ENCODE results near the gene GEMIN7. TPM values are rescaled to one million over a fixed set of nuclear protein-coding genes. Genes with fewer than 3 reads are reported as not detected.

Gene GEMIN7
- total and polyA plus RNA-seq, 2 of the 13 experiments (the other 11 are each of a cell fraction or from before 2014, with no cell fraction given) = 24.1 to 30.6 TPM

- in situ Hi-C loops (cut with HindIII; ENCODE audit: extremely low pct_ligation_motif_present, low pct_unique_long_range_greater_than_20kb) = no loop called here
- DNase-seq (ENCODE audit: low spot score) (no peak), ATAC-seq (no peak), FAIRE-seq (no peak)
- H3K4me3 ChIP-seq (replicated peaks in 1 of 3; ENCODE audit: insufficient read depth in 1 of 3, low read depth in 2 of 3, low read length in 3 of 3) = no peak overlapping the region
- intact Hi-C loops (cut with micrococcal nuclease; ENCODE audit: unreplicated experiment) = no loop called here
- no peaks in the 10 kb centered on the region for H3K4me1 ChIP-seq (ENCODE audit: insufficient read depth, low read length)
- no TSS peak for BruUV-seq (replicated peaks)
- H2AFZ ChIP-seq (ENCODE audit: low read length) = no peak overlapping the region
- no peak overlapping the region for H3K9ac ChIP-seq (ENCODE audit: insufficient read depth, low read depth, low read length)
- no peak for TF ChIP-seq JARID2 (CRISPR knock-in tag; IDR thresholded peaks at IDR 0.05; ENCODE audit: insufficient replicate concordance)
- no peak for TF ChIP-seq ZNF747 (CRISPR knock-in tag; IDR thresholded peaks at IDR 0.05; ENCODE audit: borderline replicate concordance)
- TF ChIP-seq RBFOX2 (IDR thresholded peaks at IDR 0.05; ENCODE audit: low read depth, low read length) = 0 out of 2 replicates have a peak, but pooled peaks have one; percentile 37
- no peak for TF ChIP-seq FOSL2 (CRISPR knock-in tag; IDR thresholded peaks at IDR 0.05)
- TF ChIP-seq ZNF850 (CRISPR knock-in tag; conservative IDR thresholded peaks at IDR 0.05) = no peak
- TF ChIP-seq AGO2 (optimal IDR thresholded peaks at IDR 0.05; ENCODE audit: low read depth, low read length) = peak; percentile 79
- TF ChIP-seq KLF6 (CRISPR knock-in tag; IDR thresholded peaks at IDR 0.05) = no peak
- TF ChIP-seq HBP1 (CRISPR knock-in tag; IDR thresholded peaks at IDR 0.05; ENCODE audit: low read depth) = no peak
- peak; percentile 51 for TF ChIP-seq RBM22 (optimal IDR thresholded peaks at IDR 0.05; ENCODE audit: low read length)
- no peak for TF ChIP-seq MLXIP (CRISPR knock-in tag; IDR thresholded peaks at IDR 0.05; ENCODE audit: borderline replicate concordance)
- no peak for TF ChIP-seq TEF (CRISPR knock-in tag; IDR thresholded peaks at IDR 0.05)
- TF ChIP-seq MEIS2 (CRISPR knock-in tag; IDR thresholded peaks at IDR 0.05) = no peak
- TF ChIP-seq IRF2 (CRISPR knock-in tag; IDR thresholded peaks at IDR 0.05) = no peak
- no peaks in the 10 kb centered on the region for H3K9me3 ChIP-seq (ENCODE audit: low read length)
- 95% methylated on average over 6 of the region's 9 CpGs for WGBS (ENCODE audit: low lambda C conversion rate)
- peaks cover 8% of the 10 kb centered on the region; the same call in 1 of the 2 replicates for H4K20me1 ChIP-seq (ENCODE audit: insufficient read depth, low read length)
- CTCF ChIA-PET (ENCODE audit: low intra/inter-chr PET ratio, low total read pairs) = interaction anchor here (3.0 kb wide), 1 partner anchor 40 kb away, joined by 40 read pairs; no protein-coding TSS in a partner anchor
- no peaks in the 10 kb centered on the region for H3K27me3 ChIP-seq (ENCODE audit: control insufficient read depth in 1 of 2, insufficient read depth in 2 of 2, low read length in 2 of 2)
- POLR2A ChIA-PET = interaction anchor here (1.0 to 1.2 kb wide), 2 partner anchors 19 kb away, joined by 3 to 5 read pairs; partner anchors contain the start of gene CLASRP
- peaks cover 62 to 89% of the 10 kb centered on the region in 2 experiments for H3K36me3 ChIP-seq (replicated peaks in 1 of 2; ENCODE audit: control insufficient read depth in 1 of 2, insufficient read depth in 2 of 2, low read length in 2 of 2)
- peaks cover 2% of the 10 kb centered on the region for H3K79me2 ChIP-seq (ENCODE audit: insufficient read depth, low read length)
- H3K27ac ChIP-seq (ENCODE audit: extremely low read length, insufficient read depth, low read length) = no peak overlapping the region
- H3K4me2 ChIP-seq (ENCODE audit: low read depth, low read length) = no peak overlapping the region
These were observed 21.6 kb upstream of the GEMIN7 start for GRCh38 chr19:45057444-45057843.
